ENCODE results near the gene SPG7.

SPG7 gene

DNA sequence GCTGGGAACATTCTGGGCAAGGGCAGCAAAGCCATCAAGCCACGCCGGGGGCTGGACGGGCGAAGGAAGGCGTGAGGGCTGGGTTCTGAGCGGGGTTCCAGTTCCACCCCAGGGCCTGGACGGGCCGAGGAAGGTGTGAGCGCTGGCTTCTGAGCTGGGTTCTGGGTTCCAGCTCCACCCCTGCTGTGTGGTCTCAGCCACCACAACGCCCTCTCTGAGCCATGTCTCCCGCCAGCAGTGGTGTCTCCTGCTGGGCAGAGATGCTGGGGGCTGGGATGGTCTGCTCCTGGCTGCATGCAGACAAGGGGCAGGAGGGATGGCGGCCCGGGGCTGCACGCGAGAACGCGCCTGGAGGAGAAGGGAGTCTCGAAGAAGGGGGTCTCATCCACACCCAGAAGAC is 63.4 kb downstream of the SPG7 start:
- H3K36me3 ChIP-seq (ENCODE audit: insufficient read depth, low read length) = no peaks in the 10 kb centered on the region
- H3K9me3 ChIP-seq (ENCODE audit: insufficient read depth, low read length, severe bottlenecking) = no peaks in the 10 kb centered on the region
- peaks cover 17% of the 10 kb centered on the region for H4K20me1 ChIP-seq (ENCODE audit: insufficient read depth, low read length)
- H3K4me3 ChIP-seq (ENCODE audit: low read depth in 1 of 2, low read length in 2 of 2) = no peak overlapping the region
- no peak for ATAC-seq (ENCODE audit: insufficient read depth, low read depth)
- no peaks in the 10 kb centered on the region for H3K27me3 ChIP-seq (ENCODE audit: insufficient read depth, low read length, poor library complexity)
- H3K79me2 ChIP-seq (ENCODE audit: insufficient read depth, low read length) = peaks cover 12% of the 10 kb centered on the region
- H2AFZ ChIP-seq (ENCODE audit: low read depth, low read length) = no peak overlapping the region
- H3K9ac ChIP-seq (ENCODE audit: low read depth, low read length) = no peak overlapping the region
- peaks cover 15% of the 10 kb centered on the region for H3K4me1 ChIP-seq (ENCODE audit: insufficient read depth, low read length)
- no peak for DNase-seq
- TF ChIP-seq EZH2 (IDR thresholded peaks at IDR 0.05; ENCODE audit: borderline replicate concordance, low read depth, low read length, severe bottlenecking) = no peak
- TF ChIP-seq, protein P1, sequence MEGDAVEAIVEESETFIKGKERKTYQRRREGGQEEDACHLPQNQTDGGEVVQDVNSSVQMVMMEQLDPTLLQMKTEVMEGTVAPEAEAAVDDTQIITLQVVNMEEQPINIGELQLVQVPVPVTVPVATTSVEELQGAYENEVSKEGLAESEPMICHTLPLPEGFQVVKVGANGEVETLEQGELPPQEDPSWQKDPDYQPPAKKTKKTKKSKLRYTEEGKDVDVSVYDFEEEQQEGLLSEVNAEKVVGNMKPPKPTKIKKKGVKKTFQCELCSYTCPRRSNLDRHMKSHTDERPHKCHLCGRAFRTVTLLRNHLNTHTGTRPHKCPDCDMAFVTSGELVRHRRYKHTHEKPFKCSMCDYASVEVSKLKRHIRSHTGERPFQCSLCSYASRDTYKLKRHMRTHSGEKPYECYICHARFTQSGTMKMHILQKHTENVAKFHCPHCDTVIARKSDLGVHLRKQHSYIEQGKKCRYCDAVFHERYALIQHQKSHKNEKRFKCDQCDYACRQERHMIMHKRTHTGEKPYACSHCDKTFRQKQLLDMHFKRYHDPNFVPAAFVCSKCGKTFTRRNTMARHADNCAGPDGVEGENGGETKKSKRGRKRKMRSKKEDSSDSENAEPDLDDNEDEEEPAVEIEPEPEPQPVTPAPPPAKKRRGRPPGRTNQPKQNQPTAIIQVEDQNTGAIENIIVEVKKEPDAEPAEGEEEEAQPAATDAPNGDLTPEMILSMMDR (IDR thresholded peaks at IDR 0.05; ENCODE audit: borderline replicate concordance, extremely low read depth, low read length, poor library complexity, severe bottlenecking) = no peak
- H3K27ac ChIP-seq (ENCODE audit: low read length) = no peak overlapping the region
- H3K4me2 ChIP-seq (ENCODE audit: insufficient read depth, low read length) = no peak overlapping the region

DNA sequence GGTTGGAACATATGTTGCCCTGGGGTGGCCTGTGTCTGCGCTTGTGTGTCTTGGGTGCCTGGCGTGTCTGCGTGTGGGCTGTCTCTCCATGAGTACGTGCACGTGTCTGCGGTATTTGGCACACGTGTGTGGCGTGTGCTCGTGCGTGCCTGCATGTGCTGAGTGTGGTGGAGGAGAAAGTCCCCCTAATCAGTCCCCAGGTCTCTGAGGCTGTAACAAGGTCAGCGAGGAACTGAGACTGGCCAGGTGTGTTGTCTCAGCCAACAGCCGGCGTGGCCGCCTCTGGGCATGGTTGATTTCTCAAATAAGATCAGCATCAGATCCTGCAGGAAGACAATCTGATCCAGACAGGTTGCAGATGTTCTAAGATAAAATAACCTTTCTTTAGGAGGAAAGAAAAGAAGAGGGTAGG is 63.9 kb downstream of the SPG7 start:
- peaks cover 12% of the 10 kb centered on the region for H3K79me2 ChIP-seq (ENCODE audit: insufficient read depth, low read length)
- ATAC-seq (ENCODE audit: insufficient read depth, low read depth) (no peak), DNase-seq (no peak)
- no peak overlapping the region for H3K9ac ChIP-seq (ENCODE audit: low read depth, low read length)
- H3K9me3 ChIP-seq (ENCODE audit: insufficient read depth, low read length, severe bottlenecking) = no peaks in the 10 kb centered on the region
- peaks cover 1% of the 10 kb centered on the region; the same call in 1 of the 2 replicates for H3K36me3 ChIP-seq (ENCODE audit: insufficient read depth, low read length)
- H2AFZ ChIP-seq (ENCODE audit: low read depth, low read length) = no peak overlapping the region
- H4K20me1 ChIP-seq (ENCODE audit: insufficient read depth, low read length) = peaks cover 17% of the 10 kb centered on the region
- H3K27me3 ChIP-seq (ENCODE audit: insufficient read depth, low read length, poor library complexity) = no peaks in the 10 kb centered on the region
- H3K27ac ChIP-seq (ENCODE audit: low read length) = no peak overlapping the region
- peaks cover 15% of the 10 kb centered on the region for H3K4me1 ChIP-seq (ENCODE audit: insufficient read depth, low read length)
- H3K4me3 ChIP-seq (ENCODE audit: low read depth in 1 of 2, low read length in 2 of 2) = no peak overlapping the region
- no peak for TF ChIP-seq EZH2 (IDR thresholded peaks at IDR 0.05; ENCODE audit: borderline replicate concordance, low read depth, low read length, severe bottlenecking)
- TF ChIP-seq, protein P1 (IDR thresholded peaks at IDR 0.05; ENCODE audit: borderline replicate concordance, extremely low read depth, low read length, poor library complexity, severe bottlenecking) = no peak
- H3K4me2 ChIP-seq (ENCODE audit: insufficient read depth, low read length) = no peak overlapping the region

DNA sequence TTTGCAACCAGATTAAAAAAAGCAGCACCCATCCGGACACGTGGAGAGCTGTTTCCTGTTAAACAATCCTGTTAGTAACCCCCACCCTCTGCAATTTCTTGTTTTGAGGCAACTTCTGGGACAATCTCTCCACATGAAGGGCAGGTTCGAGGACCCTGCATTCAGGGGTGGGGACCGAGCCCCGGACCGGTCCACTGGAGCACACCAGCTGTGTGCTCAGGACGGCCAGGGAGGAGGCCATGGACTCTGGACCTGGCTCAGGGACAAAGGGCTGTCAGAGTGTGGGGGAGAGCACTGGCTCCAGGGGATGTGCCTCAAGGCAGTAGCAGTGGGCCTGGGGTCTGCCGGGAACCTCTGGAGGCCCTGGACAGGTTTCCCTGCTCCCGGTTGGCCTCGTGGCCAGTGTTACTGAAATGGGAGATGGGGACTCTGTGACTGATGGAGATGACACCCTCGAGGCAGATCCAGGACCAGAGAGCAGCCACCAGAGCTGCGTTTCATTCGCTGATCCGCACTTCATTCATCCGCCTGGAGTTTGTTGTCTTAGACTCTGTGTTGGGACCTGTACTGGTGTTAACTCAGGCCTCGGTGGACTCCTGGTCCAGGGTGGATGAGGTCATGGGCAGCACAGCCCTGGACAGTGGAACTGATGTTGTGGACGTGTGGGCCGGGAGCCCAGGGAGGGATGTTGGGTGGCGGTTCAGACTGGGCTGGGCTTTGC is 64.4 kb downstream of the SPG7 start:
- Histone ChIP-seq H3K9ac (ENCODE audit: low read depth, low read length) (no peak overlapping the region), H3K27me3 (ENCODE audit: insufficient read depth, low read length, poor library complexity) (no peaks in the 10 kb centered on the region), H3K79me2 (ENCODE audit: insufficient read depth, low read length) (peaks cover 12% of the 10 kb centered on the region), H3K4me3 (ENCODE audit: low read depth in 1 of 2, low read length in 2 of 2) (no peak overlapping the region), H3K36me3 (ENCODE audit: insufficient read depth, low read length) (peaks cover 6% of the 10 kb centered on the region; the same call in 1 of the 2 replicates), H2AFZ (ENCODE audit: low read depth, low read length) (no peak overlapping the region), H3K9me3 (ENCODE audit: insufficient read depth, low read length, severe bottlenecking) (no peaks in the 10 kb centered on the region), H4K20me1 (ENCODE audit: insufficient read depth, low read length) (peaks cover 18% of the 10 kb centered on the region), H3K4me2 (ENCODE audit: insufficient read depth, low read length) (no peak overlapping the region), H3K27ac (ENCODE audit: low read length) (no peak overlapping the region), H3K4me1 (ENCODE audit: insufficient read depth, low read length) (peaks cover 15% of the 10 kb centered on the region)
- no peak for TF ChIP-seq EZH2 (IDR thresholded peaks at IDR 0.05; ENCODE audit: borderline replicate concordance, low read depth, low read length, severe bottlenecking)
- TF ChIP-seq, protein P1 (IDR thresholded peaks at IDR 0.05; ENCODE audit: borderline replicate concordance, extremely low read depth, low read length, poor library complexity, severe bottlenecking) = no peak
- ATAC-seq (ENCODE audit: insufficient read depth, low read depth) = no peak
- no peak for DNase-seq
